ENCODE measurements around the gene ABCB9.

The ABCB9 gene

GRCh38 chr12:122994781-122995502 lies 28.7 kb upstream of the ABCB9 start:
- DNase-seq, result no peak

GRCh38 chr12:122994140-122994675 lies 27.9 kb upstream of the ABCB9 start:
- DNase-seq, result no peak

GRCh38 chr12:122992386-122992785 lies 26.1 kb upstream of the ABCB9 start:
- DNase-seq, result no peak

GRCh38 chr12:122991623-122992275 lies 25.5 kb upstream of the ABCB9 start:
- DNase-seq, result no peak

- DNase-seq, result no peak
These were observed 24.8 kb upstream of the ABCB9 start for GRCh38 chr12:122990961-122991622.

GRCh38 chr12:122990561-122990960 lies 24.3 kb upstream of the ABCB9 start:
- no peak for DNase-seq

- no peak for DNase-seq
These were observed 23.7 kb upstream of the ABCB9 start for GRCh38 chr12:122989874-122990419.

- no peak for DNase-seq
These were observed 23.1 kb upstream of the ABCB9 start for GRCh38 chr12:122989225-122989839.

- no peak for DNase-seq
These were observed 22.4 kb upstream of the ABCB9 start for GRCh38 chr12:122988612-122989212.

- DNase-seq, result no peak
These were observed 21.8 kb upstream of the ABCB9 start for GRCh38 chr12:122988036-122988435.

GRCh38 chr12:122987086-122987951 lies 21.1 kb upstream of the ABCB9 start:
- DNase-seq, result no peak

- no peak for DNase-seq
These were observed 20.1 kb upstream of the ABCB9 start for GRCh38 chr12:122986258-122986871.

GRCh38 chr12:122985338-122986257 lies 19.3 kb upstream of the ABCB9 start:
- DNase-seq, result no peak

- no peak for DNase-seq
These were observed 18.5 kb upstream of the ABCB9 start for GRCh38 chr12:122984612-122985337.

GRCh38 chr12:122983789-122984515 lies 17.7 kb upstream of the ABCB9 start:
- DNase-seq, result no peak

GRCh38 chr12:122982963-122983788 lies 16.9 kb upstream of the ABCB9 start:
- DNase-seq, result no peak

GRCh38 chr12:122982477-122982815 lies 16.2 kb upstream of the ABCB9 start:
- DNase-seq, result no peak

Data from central memory CD4-positive, alpha-beta T cell (primary cell).